GM19397 (cell line): Measurements from ENCODE around the gene BRSK2.

ENCODE experiments used
- ATAC-seq: cut with Tn5 transposase; IDR thresholded peaks from one replicate; pipeline ENCODE4 v1.9.1; 2021; ENCODE audit warnings: mild to moderate bottlenecking, moderate library complexity; ENCODE audit not compliant: unreplicated experiment

The BRSK2 gene

GRCh38 chr11:1450344-1450875 lies 60.7 kb downstream of the BRSK2 start:
- ATAC-seq = no peak

GRCh38 chr11:1450949-1451710 lies 61.4 kb downstream of the BRSK2 start:
- ATAC-seq = no peak

- ATAC-seq = no peak
These were observed 62.2 kb downstream of the BRSK2 start for GRCh38 chr11:1451781-1452470.

GRCh38 chr11:1452744-1453143 lies 63.0 kb downstream of the BRSK2 start:
- ATAC-seq = no peak

GRCh38 chr11:1453611-1454034 lies 63.9 kb downstream of the BRSK2 start:
- no peak for ATAC-seq

GRCh38 chr11:1454576-1454975 lies 64.8 kb downstream of the BRSK2 start:
- ATAC-seq = no peak

GRCh38 chr11:1455032-1455762 lies 65.5 kb downstream of the BRSK2 start:
- no peak for ATAC-seq

- ATAC-seq = no peak
These were observed 66.0 kb downstream of the BRSK2 start for GRCh38 chr11:1455763-1456060.

GRCh38 chr11:1456176-1456575 lies 66.4 kb downstream of the BRSK2 start:
- ATAC-seq = no peak

- no peak for ATAC-seq
These were observed 67.0 kb downstream of the BRSK2 start for GRCh38 chr11:1456596-1457325.

GRCh38 chr11:1457326-1457680 lies 67.6 kb downstream of the BRSK2 start:
- ATAC-seq = no peak

GRCh38 chr11:1457856-1458255 lies 68.1 kb downstream of the BRSK2 start:
- ATAC-seq = no peak

- ATAC-seq = no peak
These were observed 68.8 kb downstream of the BRSK2 start for GRCh38 chr11:1458340-1459218.

- ATAC-seq = no peak
These were observed 69.5 kb downstream of the BRSK2 start for GRCh38 chr11:1459219-1459575.

GRCh38 chr11:1459764-1460395 lies 70.1 kb downstream of the BRSK2 start:
- ATAC-seq = no peak

- no peak for ATAC-seq
These were observed 70.8 kb downstream of the BRSK2 start for GRCh38 chr11:1460396-1460985.

GRCh38 chr11:1460986-1461825 lies 71.5 kb downstream of the BRSK2 start:
- no peak for ATAC-seq
